NB4 (cell line): Measurements from ENCODE around the gene PSMD7.
A peak's percentile ranks its signal among the peaks of the same experiment; 100 is the strongest.

ENCODE experiments used
- DNase-seq: peaks from one replicate; pipeline ENCODE4 v3.0.0; 2010; ENCODE audit warnings: low read depth
- H3K4me3 ChIP-seq: one replicate; pipeline ENCODE4 v1.5.1; 2011; ENCODE audit warnings: mild to moderate bottlenecking, low read depth, low read length, moderate library complexity
- MYC ChIP-seq: IDR thresholded peaks from 2 replicates; pipeline ENCODE4 v1.6.1; 2011; ENCODE audit warnings: low read depth, low read length
- POLR2A ChIP-seq: IDR thresholded peaks from 2 replicates; pipeline ENCODE4 v1.6.1; 2011; ENCODE audit warnings: mild to moderate bottlenecking; ENCODE audit not compliant: insufficient read length; ENCODE audit errors: extremely low read depth
- TF ChIP-seq, protein P1 (sequence below): IDR thresholded peaks from one replicate; pipeline ENCODE4 v1.5.1; 2012; ENCODE audit warnings: low read depth, low read length
- TF ChIP-seq, protein P2 (sequence below): IDR thresholded peaks from 2 replicates; pipeline ENCODE4 v1.6.1; 2011; ENCODE audit warnings: low read depth, low read length

Gene PSMD7

DNA sequence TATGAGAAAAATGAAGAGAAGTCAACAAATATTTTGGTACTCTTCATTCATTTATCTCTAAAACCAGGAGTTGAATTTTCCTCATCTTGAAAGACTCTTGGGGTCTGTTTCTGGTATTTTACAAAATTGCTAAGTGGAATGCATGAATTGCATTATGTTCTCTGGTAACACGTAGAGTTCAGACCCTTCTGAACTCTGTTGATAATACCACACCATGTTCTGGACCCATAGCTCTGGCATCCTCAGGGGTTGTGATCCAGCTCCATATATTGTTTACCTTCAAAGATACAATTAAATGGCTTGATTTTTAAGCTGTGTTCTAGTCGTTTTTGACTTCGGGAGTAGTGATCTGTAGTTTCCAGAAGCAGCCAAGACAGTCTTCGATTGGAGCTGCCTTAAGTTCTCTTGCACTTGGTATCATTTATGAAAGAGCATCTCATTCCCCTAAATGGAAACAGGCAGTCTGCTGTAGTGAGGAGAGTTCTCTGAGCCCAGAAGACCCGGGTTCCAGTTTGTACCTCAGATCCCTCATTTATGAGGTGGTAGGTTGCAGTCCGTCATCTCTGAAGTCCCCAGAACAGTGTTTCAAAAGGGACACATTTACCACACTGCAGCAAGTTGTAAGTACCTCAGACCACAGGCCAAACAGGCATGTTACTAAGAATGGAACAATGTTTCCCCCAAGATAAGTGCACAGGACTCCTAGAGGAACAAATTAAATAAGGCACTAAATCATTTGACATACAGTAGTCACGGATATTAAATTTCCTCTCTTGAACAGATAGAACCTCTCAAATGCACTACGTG is 9.6 kb downstream of the PSMD7 start:
- no peak for TF ChIP-seq POLR2A
- no peak for TF ChIP-seq MYC
- TF ChIP-seq, protein P1, sequence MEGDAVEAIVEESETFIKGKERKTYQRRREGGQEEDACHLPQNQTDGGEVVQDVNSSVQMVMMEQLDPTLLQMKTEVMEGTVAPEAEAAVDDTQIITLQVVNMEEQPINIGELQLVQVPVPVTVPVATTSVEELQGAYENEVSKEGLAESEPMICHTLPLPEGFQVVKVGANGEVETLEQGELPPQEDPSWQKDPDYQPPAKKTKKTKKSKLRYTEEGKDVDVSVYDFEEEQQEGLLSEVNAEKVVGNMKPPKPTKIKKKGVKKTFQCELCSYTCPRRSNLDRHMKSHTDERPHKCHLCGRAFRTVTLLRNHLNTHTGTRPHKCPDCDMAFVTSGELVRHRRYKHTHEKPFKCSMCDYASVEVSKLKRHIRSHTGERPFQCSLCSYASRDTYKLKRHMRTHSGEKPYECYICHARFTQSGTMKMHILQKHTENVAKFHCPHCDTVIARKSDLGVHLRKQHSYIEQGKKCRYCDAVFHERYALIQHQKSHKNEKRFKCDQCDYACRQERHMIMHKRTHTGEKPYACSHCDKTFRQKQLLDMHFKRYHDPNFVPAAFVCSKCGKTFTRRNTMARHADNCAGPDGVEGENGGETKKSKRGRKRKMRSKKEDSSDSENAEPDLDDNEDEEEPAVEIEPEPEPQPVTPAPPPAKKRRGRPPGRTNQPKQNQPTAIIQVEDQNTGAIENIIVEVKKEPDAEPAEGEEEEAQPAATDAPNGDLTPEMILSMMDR: no peak
- TF ChIP-seq, protein P2, sequence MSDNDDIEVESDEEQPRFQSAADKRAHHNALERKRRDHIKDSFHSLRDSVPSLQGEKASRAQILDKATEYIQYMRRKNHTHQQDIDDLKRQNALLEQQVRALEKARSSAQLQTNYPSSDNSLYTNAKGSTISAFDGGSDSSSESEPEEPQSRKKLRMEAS: no peak
- no peak overlapping the region for H3K4me3 ChIP-seq
- no peak for DNase-seq

DNA sequence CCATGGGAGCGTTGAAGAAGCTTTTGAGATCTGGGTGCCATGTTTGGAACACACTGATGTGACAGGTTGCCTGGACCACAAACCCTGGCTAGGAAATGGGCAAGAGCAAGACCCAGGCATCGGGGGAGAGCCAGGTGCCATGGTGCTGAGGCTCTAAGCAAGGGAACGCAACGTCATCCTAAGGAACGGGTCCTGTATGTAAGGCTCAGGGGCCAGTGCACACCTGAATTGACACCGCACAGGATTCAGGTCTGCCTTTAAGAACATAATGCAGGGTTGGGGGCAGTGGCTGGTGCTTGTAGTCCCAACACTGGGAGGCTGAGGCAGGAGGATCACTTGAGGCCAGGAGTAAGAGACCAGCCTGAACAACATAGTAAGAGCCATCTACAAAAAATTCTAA is 10.8 kb downstream of the PSMD7 start:
- no peak for TF ChIP-seq MYC
- TF ChIP-seq POLR2A: no peak
- TF ChIP-seq, protein P2: no peak
- TF ChIP-seq, protein P1: no peak
- H3K4me3 ChIP-seq: no peak overlapping the region
- no peak for DNase-seq

DNA sequence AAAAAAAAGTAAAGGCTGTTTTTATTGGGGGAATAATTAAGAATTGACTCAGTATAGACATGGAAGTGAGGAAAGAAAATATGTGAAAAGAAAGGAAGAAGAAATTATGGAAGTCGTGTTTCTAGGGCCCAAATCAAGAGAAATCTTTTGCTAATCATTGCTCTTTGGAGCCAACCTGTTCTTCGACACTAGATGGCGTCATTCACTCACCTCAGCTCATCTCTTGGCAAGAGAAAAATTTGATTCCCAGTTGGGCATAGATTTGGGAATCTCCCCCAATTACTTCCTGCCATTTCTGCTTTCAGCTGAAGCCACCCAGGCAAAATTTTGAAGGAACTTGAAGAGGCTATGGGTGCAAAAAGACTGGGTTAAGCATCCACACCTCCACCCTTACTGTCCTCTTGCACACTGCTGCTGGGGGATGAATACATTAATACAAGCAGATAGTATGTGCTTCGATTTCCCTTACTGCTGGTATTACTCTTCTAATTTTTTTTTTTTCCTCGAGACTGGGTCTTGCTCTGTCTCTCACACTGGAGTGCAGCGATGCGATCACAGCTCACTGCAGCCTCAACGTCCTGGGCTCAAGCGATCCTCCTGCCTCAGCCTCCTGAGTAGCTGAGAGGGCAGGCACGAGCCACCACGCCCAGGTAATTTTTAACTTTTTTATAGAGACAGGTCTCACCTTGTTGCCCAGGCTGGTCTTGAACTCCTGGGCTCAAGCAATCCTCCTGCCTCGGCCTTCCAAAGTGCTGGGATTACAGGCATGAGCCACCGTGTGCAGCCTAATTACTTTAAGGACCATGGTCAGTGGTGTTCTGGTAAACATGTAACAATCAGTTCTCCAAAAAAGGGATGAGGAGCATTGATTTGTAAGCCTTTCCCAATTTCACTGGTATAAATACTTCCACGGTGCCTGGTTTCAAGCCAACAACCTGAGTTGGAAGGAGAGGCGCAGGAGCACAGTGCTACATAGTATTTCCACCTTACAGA is 13.5 kb downstream of the PSMD7 start:
- DNase-seq: peak; percentile 66
- TF ChIP-seq MYC (no peak), POLR2A (no peak)
- TF ChIP-seq, protein P2: no peak
- TF ChIP-seq, protein P1: peak; percentile 88
- H3K4me3 ChIP-seq: no peak overlapping the region

DNA sequence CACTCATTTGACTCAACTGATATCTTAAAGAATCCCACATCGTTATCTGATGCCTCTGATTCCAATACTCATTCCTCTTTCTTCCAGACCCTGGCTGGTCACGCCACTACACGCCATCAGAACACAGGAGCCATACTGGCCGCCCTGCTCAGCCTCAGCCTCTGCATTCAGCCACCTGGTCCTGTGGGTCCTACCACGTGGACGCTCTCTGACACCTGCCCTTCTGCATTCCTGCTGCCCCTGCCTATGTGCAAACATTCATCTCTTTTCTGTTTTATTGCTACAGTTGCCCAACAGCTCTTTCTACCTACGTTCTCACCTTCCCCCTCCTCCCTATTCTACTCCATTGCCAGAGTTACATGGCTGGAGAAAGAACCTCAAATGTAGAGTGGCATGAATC is 18.4 kb downstream of the PSMD7 start:
- H3K4me3 ChIP-seq: no peak overlapping the region
- no peak for DNase-seq

DNA sequence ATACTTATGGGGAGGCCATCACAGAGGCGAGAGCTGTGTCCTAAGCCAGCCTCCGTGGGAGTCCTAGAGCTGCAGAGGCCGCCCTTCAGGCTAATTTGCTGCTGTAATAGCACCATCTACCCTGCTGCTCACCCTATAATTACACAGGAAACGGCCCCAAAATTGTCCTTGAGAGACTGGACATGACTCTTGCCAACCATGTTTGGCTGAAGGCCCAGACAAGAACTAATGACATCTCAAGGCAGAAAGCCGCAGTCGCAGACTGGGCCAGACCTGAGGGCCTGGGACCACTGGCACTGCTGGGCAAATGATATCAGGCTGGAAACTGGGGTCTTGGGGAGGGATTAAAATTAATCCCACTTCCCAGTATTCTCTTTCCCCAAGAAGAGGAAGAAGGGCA is 24.1 kb downstream of the PSMD7 start:
- DNase-seq: no peak
- TF ChIP-seq MYC (no peak), POLR2A (no peak)
- TF ChIP-seq, protein P1: no peak
- TF ChIP-seq, protein P2: no peak
- no peak overlapping the region for H3K4me3 ChIP-seq

More for the DNA sequence above, 18.4 kb downstream of the PSMD7 start:
- TF ChIP-seq MYC (no peak), POLR2A (no peak)
- TF ChIP-seq, protein P2: no peak
- TF ChIP-seq, protein P1: no peak
